HG03196 (cell line): Measurements from ENCODE around the gene ERO1B.
"Not testable (repeated sequence)": the region's sequence is repeated elsewhere in the genome, so short reads cannot be mapped to it uniquely, and the experiment has no call there.

Source experiments
- ATAC-seq: cut with Tn5 transposase; IDR thresholded peaks from one replicate; pipeline ENCODE4 v1.9.1; 2021; ENCODE audit not compliant: unreplicated experiment

The ERO1B gene

DNA sequence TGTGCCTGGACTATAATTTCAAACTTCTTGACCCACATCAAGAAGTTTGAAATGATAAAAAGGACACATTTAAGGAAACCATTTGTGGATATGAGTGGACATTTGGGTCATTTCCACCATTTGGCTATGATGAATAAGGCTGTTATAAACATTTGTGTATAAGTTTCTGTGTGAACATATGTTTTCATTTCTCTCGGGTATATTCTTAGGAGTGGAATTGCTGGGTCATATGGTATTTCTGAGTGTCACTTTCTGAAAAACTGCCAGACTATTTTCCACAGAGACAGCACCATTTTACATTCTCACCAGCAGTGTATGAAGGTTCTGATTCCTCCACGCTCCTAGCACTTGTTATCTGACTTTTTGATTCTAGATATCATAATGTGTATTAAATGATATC lies 88.6 kb downstream of the ERO1B start:
- no peak for ATAC-seq

- ATAC-seq = not testable (repeated sequence)
Observed at GRCh38 chr1:236188084-236188483, 93.7 kb downstream of the ERO1B start.

DNA sequence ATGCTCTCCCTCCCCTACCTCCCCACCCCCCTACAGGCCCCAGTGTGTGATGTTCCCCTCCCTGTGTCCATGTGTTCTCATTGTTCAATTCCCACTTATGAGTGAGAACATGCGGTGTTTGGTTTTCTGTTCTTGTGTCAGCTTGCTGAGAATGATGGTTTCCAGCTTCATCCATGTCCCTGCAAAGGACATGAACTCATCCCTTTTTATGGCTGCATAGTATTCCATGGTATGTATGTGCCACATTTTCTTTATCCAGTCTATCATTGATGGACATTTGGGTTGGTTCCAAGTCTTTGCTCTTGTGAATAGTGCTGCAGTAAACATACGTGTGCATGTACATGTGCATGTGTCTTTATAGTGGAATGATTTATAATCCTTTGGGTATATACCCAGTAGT lies 95.3 kb downstream of the ERO1B start:
- not testable (repeated sequence) for ATAC-seq

DNA sequence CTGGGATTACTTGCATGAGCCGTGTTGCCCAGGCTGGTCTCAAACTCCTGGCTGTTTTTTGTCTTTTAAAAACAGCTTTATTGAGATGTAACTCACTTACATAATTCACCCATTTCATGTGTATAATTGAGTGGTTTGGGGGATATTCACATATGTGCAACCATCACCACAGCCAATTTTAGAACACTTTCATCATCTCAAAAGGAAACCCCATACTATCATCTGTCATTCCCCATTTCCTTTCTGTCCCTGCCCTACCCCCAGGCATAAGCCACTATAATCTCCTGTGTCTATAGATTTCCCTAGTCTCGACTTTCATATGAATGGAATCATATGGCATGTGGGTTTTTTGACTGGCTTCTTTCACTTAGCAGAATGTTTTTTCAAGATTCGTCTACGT lies 96.1 kb downstream of the ERO1B start:
- ATAC-seq = no peak

DNA sequence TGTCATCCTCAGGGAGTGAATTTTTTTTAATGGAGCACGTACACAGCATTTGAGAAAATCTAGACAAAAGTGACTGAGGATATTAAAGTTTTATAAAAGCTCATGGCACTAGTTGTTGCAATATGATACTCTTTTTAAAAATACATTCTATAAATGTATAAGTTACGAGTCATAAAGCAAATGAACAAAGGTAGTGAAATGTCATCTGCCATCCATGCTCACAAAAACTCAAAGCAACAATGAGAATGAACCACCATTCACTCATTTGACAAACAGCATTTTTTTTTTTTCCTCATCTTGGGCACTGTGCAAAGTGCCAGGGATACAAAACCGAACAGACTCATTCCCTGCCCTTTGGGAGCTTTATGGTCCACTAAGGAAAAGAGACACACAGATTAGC lies 100.7 kb downstream of the ERO1B start:
- no peak for ATAC-seq

GRCh38 chr1:236179634-236180033 lies 102.1 kb downstream of the ERO1B start:
- ATAC-seq = no peak

GRCh38 chr1:236176337-236177336 lies 105.1 kb downstream of the ERO1B start:
- no peak for ATAC-seq

- ATAC-seq = no peak
Observed at GRCh38 chr1:236175642-236176336, 106.0 kb downstream of the ERO1B start.

DNA sequence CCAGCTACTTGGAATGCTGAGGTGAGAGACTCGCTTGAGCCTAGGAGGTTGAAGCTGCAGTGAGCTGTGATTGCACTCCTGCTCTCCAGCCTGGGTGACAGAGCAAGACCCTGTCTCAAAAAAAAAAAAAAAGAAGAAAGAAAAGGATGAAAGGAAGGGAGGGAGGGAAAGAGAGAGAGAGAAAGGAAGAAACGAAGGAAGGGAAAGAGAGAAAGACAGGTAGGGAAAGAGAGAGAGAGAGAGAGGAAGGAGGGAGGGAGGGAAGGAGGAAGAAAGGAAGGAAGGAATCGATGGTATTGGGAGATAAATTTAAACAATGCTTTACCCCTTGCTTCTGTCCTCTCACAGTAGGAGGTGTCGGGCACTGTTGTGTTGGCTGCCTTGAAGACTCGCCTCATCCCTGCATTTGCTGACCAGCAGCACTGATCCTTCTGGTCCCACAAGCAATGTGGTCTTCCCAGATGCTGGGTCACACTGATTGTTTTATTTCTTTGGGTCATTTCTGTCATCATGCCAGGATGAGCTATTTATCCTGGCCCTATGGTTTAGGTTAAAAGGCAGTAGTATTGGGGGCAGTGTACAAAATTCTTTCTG lies 108.5 kb downstream of the ERO1B start:
- no peak for ATAC-seq

DNA sequence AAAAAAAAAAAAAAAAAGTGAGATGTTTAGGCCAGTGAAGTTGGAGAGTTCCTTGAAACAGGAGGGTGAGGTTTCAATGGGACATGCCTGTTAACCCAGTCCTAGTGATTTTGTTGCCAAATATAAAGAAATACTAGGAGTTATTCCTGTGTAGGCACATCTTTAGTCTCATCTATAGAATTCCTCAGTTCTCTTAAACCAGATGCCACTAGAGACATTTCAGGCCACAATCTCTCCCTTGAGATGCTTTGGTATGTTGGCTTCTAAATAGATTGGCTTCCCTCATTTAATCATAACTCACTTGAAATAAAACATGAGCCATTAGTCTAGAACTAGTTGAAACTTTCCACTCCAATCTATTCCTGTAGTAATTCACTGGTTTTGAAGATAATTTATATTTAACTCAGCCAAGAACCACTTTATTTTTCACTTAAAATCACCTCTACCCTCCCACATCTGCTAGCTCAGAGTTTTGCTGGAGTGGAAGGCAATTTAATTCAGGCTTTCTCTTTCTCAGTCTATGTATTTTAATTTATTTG lies 109.6 kb downstream of the ERO1B start:
- ATAC-seq = no peak

DNA sequence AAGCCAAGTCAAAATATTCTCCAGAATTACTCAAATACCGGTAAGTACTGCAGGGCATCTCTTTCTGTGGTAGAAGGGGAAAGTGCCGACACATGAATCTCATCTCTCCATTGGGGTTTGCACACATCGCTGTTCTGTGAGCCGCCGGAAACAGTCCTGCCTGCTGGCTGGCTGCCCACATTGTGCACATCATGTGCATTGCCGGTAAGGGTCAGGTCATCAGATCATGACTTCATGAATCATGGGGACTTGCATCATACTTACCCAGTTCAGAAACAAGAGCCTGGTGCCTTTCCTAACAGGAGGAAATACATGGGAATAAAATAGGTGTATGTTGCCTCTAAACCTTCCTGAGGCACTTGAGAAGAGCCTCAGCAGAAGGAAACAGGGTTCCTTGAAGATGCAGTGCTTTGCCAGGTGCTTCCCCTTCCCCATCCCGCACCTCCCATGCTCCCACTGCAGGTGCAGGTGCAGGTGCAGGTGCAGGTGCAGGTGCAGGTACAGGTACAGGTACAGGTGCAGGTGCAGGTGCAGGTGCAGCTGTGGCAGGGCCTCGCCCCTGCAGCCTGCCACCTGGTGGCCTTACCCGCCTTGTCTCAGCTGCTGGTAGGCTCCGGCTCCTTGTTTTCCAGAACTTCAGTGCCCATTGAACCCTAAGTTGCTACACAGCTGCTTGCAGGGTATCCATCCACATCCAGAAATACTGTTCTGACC lies 112.9 kb downstream of the ERO1B start:
- ATAC-seq = no peak

GRCh38 chr1:236167578-236167977 lies 114.2 kb downstream of the ERO1B start:
- no peak for ATAC-seq

DNA sequence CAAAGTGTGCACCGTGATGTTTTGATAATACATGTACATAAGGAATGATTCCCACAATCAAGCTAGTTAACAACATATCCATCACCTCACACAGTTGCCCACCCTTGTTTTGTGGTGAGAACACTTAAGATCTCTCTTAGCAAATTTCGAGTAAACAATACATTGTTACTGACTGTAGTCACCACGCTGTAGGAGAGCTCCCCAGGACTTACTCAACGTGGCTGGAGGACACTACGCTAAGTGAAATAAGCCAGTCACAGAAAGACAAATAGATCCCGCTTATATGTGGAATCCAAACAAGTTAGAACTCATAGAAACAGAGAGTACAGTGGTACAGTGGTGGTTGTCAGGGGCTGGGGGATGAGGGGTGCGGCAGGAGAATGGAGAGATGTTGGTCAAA lies 114.6 kb downstream of the ERO1B start:
- no peak for ATAC-seq

DNA sequence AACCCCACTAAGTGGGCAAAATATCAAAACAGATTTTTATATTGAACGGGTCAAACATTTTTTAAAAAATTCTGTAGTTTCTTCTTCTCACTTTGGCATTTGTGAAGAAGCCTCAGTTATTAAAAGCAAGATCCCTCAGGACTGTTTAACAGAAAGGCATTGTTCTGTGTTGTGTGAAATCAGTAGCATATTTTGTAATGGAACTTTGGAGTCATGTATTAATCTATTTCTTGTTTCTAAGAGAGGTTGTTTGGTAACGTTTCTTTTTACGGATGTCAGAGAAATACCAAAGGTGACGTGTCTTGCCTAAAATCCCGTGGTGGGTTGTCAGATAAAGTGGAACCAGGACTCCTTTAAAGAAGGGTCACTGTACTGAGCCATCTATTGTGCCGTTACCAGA lies 115.7 kb downstream of the ERO1B start:
- ATAC-seq = no peak
